Measurements from ENCODE around the gene PTGDR2. TPM values are rescaled to one million over a fixed set of nuclear protein-coding genes. Genes with fewer than 3 reads are reported as not detected.

Gene PTGDR2
- total and polyA plus RNA-seq, 4 donors: 0.13 to 0.23 (median 0.17) TPM

DNA sequence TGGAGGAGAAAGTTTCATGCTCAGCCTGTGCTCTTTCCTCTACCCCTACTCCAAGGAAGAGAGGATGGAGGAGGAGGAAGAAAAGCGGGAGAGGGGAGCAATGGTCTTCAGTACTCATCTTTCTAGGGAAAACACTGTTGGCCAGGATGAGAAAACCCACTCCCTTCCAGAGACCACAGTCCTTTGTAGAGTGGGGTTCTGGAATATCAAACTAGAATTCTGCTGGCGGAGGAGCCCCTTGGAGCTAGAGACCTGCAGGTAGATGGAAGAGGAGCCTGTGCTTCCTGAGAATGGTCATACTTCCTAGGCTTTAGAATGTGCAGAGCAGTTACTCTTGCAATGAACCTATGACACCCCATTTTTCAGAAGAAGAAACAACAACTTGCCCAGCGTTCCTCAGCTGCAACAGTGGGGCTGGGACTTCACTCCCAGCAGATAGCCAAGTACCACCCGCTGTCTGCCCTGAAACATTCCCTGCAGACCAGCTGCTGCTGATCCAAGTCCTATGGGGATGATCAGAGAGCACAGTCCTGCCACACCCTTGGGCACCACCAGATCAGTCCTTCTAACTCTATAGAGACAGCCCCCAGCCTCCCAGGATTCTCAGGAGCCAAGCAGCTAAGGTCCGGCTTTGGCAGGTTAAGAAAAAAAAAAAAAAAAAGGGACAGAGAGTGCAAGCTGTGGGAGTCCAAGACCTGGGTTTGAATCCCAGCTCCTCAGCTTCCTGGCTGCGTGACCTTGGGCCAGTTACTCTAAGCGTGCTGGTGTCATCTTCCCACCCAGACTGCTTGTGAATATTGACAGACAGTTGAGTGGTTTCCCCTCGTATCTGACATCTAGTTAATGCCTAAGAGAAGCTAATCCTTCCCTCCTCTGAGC, 664 bp downstream of the PTGDR2 start:
- peaks cover 0 to 31% (median 9%) of the 10 kb centered on the region in 3 donors for H3K27me3 ChIP-seq (ENCODE audit: control insufficient read depth in 3 of 3, insufficient read depth in 3 of 3, low read length in 2 of 3)
- WGBS, 2 donors: 49 to 51% methylated on average over 8 of the region's 8 CpGs
- H3K4me3 ChIP-seq: no peak overlapping the region
- no peak overlapping the region for H3K9ac ChIP-seq (ENCODE audit: insufficient read depth in 1 of 2, low read length in 2 of 2)
- peaks cover 0 to 3% (median 0%) of the 10 kb centered on the region in 4 donors for H3K9me3 ChIP-seq (ENCODE audit: control insufficient read depth in 4 of 4, insufficient read depth in 3 of 4, low read length in 3 of 4)
- no peaks in the 10 kb centered on the region for H3K4me1 ChIP-seq (ENCODE audit: control insufficient read depth in 5 of 5, insufficient read depth in 5 of 5, low read length in 5 of 5)
- TF ChIP-seq, protein P1, sequence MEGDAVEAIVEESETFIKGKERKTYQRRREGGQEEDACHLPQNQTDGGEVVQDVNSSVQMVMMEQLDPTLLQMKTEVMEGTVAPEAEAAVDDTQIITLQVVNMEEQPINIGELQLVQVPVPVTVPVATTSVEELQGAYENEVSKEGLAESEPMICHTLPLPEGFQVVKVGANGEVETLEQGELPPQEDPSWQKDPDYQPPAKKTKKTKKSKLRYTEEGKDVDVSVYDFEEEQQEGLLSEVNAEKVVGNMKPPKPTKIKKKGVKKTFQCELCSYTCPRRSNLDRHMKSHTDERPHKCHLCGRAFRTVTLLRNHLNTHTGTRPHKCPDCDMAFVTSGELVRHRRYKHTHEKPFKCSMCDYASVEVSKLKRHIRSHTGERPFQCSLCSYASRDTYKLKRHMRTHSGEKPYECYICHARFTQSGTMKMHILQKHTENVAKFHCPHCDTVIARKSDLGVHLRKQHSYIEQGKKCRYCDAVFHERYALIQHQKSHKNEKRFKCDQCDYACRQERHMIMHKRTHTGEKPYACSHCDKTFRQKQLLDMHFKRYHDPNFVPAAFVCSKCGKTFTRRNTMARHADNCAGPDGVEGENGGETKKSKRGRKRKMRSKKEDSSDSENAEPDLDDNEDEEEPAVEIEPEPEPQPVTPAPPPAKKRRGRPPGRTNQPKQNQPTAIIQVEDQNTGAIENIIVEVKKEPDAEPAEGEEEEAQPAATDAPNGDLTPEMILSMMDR (IDR thresholded peaks at IDR 0.05; ENCODE audit: control extremely low read depth, extremely low read depth): no peak
- ATAC-seq (ENCODE audit: insufficient read depth, low FRiP score) (no peak), DNase-seq (no peak)
- H3K27ac ChIP-seq (ENCODE audit: low read depth in 1 of 2, low read length in 1 of 2): no peak overlapping the region
- peaks cover 0 to 14% (median 7%) of the 10 kb centered on the region in 4 donors for H3K36me3 ChIP-seq (ENCODE audit: control insufficient read depth in 4 of 4, insufficient read depth in 4 of 4, low read length in 4 of 4)

DNA sequence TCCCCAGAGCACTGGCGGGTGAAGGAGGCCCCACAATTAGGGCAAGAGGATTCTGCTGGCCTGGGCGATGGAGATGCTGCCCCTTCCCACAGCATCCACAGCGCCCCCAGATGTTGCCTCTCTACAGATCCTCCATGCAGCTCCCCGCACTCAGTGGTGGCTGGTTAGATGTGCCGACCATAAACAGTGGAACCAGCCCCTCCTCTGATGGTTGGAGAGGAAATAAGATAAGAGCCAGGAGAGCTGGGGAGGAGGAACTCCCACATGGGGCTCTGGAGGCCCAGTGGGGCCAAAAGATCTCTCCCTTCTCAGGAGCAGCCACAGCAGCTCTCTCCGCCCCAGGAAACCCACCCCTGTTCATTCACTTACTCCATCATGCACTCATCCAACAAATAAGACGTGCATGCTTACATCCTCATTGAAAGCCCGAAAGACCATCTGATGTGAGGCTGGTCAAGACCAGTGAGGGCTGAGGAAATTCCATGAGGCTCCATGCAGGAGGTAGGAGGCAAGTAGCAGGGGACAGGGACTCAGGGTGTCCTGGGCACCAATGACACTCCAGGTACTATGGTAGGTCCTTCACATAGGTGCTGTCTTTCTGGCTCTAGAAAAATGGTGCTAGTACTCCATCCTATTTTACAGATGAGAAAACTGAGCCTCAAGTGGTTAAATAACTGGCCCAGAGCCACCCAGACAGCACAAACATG, 1.5 kb downstream of the PTGDR2 start:
- ATAC-seq (ENCODE audit: insufficient read depth, low FRiP score) (no peak), DNase-seq (no peak)
- Histone ChIP-seq H3K27ac (ENCODE audit: low read depth in 1 of 2, low read length in 1 of 2) (no peak overlapping the region), H3K9ac (ENCODE audit: insufficient read depth in 1 of 2, low read length in 2 of 2) (no peak overlapping the region), H3K36me3 (ENCODE audit: control insufficient read depth in 4 of 4, insufficient read depth in 4 of 4, low read length in 4 of 4) (peaks cover 0 to 20% (median 11%) of the 10 kb centered on the region in 4 donors), H3K27me3 (ENCODE audit: control insufficient read depth in 3 of 3, insufficient read depth in 3 of 3, low read length in 2 of 3) (peaks cover 0 to 31% (median 9%) of the 10 kb centered on the region in 3 donors), H3K9me3 (ENCODE audit: control insufficient read depth in 4 of 4, insufficient read depth in 3 of 4, low read length in 3 of 4) (peaks cover 0 to 3% (median 0%) of the 10 kb centered on the region in 4 donors), H3K4me1 (ENCODE audit: control insufficient read depth in 5 of 5, insufficient read depth in 5 of 5, low read length in 5 of 5) (no peaks in the 10 kb centered on the region), H3K4me3 (no peak overlapping the region)
- 44 to 67% methylated on average over 8 of the region's 8 CpGs for WGBS, 2 donors
- TF ChIP-seq, protein P1 (IDR thresholded peaks at IDR 0.05; ENCODE audit: control extremely low read depth, extremely low read depth): no peak

DNA sequence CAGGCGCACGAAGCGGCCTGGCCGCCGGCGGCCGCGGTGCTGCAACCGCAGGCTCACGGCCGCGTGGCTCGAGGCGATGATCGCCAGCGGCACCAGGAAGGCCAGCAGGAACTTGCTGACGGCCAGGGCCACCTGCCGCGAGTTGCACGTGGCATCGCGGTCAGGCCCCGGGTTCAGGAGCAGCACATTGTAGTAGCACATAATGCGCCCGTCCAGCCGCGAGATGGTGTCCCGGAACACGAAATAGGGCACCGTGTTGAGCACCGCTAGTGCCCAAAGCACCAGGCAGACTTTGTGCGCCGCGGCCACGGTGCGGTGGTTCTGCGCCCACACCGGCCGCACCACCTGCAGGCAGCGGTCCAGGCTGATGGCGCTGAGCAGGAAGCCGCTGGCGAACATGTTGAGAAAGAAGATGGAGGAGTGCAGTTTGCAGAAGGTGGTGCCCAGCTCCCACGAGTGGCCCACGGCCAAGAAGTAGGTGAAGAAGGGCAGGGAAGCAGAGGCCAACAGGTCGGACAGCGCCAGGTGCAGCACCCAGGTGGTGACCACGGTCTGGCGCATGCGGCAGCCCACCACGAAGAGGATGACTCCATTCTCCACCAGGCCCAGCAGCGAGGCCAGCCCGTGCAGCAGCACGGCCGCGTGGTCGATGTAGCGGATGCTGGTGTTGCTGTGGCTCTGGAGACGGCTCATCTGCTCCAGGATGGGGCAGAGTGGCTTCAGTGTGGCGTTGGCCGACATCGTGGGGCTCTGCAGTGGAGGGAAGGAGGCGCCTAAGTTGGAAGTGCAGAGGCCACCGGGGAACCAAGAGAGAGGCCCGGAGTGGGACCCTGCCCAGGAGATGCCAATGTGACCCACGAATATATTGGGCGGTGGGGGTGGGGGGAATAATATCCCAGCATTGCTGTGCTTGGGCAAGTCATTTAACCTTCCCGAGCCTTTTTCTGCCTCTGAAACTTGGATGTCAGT, 2.5 kb downstream of the PTGDR2 start:
- peaks cover 0 to 31% (median 9%) of the 10 kb centered on the region in 3 donors for H3K27me3 ChIP-seq (ENCODE audit: control insufficient read depth in 3 of 3, insufficient read depth in 3 of 3, low read length in 2 of 3)
- no peak overlapping the region for H3K4me3 ChIP-seq
- WGBS, 2 donors: 88 to 90% methylated on average over 68 of the region's 68 CpGs
- H3K36me3 ChIP-seq (ENCODE audit: control insufficient read depth in 4 of 4, insufficient read depth in 4 of 4, low read length in 4 of 4): peaks cover 2 to 25% (median 13%) of the 10 kb centered on the region in 4 donors
- H3K27ac ChIP-seq (ENCODE audit: low read depth in 1 of 2, low read length in 1 of 2): no peak overlapping the region
- H3K9me3 ChIP-seq (ENCODE audit: control insufficient read depth in 4 of 4, insufficient read depth in 3 of 4, low read length in 3 of 4): peaks cover 0 to 3% (median 0%) of the 10 kb centered on the region in 4 donors
- ATAC-seq (ENCODE audit: insufficient read depth, low FRiP score) (no peak), DNase-seq (no peak)
- no peaks in the 10 kb centered on the region for H3K4me1 ChIP-seq (ENCODE audit: control insufficient read depth in 5 of 5, insufficient read depth in 5 of 5, low read length in 5 of 5)
- TF ChIP-seq, protein P1 (IDR thresholded peaks at IDR 0.05; ENCODE audit: control extremely low read depth, extremely low read depth): no peak
- H3K9ac ChIP-seq (ENCODE audit: insufficient read depth in 1 of 2, low read length in 2 of 2): no peak overlapping the region
